ENCODE data around the gene ADGRG4.

Gene ADGRG4

GRCh38 chrX:136292656-136293055, 8.1 kb upstream of the ADGRG4 start:
- DNase-seq (ENCODE audit: low read depth in 3 of 3), result no peak

GRCh38 chrX:136295380-136295779, 5.4 kb upstream of the ADGRG4 start:
- DNase-seq (ENCODE audit: low read depth in 3 of 3), result no peak

- no peak for DNase-seq (ENCODE audit: low read depth in 3 of 3)
These were observed 2.3 kb downstream of the ADGRG4 start for GRCh38 chrX:136303041-136303440.

GRCh38 chrX:136304493-136304892, 3.7 kb downstream of the ADGRG4 start:
- DNase-seq (ENCODE audit: low read depth in 3 of 3), result no peak

DNA sequence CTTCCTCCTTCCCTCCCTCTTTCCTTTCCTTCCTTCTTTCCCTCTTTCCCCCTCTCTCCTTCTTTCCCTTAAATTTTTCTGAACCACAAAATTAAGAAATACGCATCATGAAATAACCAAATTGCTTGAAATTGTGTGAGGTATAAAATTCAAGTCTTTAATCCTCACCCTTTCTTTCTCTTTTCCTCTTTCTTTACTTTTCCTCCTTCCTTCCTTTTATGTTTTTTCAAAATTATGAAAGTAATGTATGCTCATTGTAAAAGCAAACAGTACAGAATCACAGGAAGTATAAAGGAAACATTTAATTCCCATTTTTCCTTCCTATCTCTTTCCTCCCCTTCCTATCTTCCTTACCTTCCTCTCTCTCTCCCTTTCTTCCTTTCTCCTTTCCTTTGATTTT, 5.4 kb downstream of the ADGRG4 start:
- DNase-seq (ENCODE audit: low read depth in 3 of 3), result no peak

DNA sequence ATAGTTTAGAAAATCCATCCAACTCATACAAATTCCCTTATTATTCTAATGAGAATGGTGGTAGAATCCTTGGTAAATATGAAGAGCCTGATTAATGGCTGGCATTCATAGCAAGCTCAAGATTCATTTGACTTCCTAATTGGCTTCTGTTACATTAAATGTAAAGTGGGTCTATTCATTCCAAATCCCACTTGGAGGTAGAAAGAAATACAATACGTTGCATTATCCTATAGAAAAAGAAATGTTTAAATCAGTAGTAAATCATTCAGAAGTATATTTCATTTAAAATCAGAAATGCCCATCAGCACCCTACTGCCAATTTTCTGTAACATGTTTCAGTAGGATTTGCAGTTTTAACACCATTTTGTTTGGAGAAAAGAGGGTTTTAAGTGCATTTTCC, 6.7 kb downstream of the ADGRG4 start:
- no peak for DNase-seq (ENCODE audit: low read depth in 3 of 3)

- DNase-seq (ENCODE audit: low read depth in 3 of 3), result no peak
These were observed 9.6 kb downstream of the ADGRG4 start for GRCh38 chrX:136310411-136310810.

- DNase-seq (ENCODE audit: low read depth in 3 of 3), result no peak
These were observed 17.4 kb downstream of the ADGRG4 start for GRCh38 chrX:136318156-136318555.

GRCh38 chrX:136318895-136319597, 18.3 kb downstream of the ADGRG4 start:
- no peak for DNase-seq (ENCODE audit: low read depth in 3 of 3)

DNA sequence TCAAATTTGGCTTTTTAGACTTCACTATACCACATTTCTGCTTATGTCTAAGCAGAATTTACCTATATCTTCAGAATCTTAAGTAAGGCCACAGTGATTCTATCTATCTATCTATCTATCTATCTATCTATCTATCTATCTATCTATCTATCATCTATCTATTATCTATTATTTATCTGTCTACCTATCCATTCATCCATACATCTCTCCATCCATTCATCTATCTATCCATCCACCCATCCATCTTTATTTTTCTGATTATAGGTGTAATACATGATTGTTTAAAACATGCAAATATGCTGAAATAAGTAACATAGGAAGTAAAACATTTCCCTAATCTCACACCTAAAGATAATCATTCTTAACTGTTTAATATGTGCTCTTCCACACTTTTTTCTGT, 18.8 kb downstream of the ADGRG4 start:
- DNase-seq (ENCODE audit: low read depth in 3 of 3), result no peak

- DNase-seq (ENCODE audit: low read depth in 3 of 3), result no peak
These were observed 20.8 kb downstream of the ADGRG4 start for GRCh38 chrX:136321532-136321931.

DNA sequence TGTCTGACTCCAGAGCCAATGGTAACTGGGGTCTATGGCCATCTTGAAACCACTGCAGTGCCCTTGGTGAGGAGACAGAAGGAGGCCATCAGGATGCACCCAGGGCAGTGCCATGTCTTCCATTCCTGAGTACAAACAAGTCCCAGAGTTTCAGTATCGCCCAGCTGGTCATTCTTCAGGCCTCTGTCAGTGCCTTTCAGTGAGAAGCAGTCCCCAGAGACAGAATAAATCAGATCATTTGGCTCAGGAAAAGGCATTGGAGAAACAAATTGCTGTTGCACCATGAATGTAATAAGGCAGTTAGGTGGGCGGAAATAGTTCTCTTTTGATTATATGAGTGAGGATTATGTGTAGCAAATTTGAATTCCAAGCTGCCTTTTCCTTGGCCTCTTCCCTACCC, 21.3 kb downstream of the ADGRG4 start:
- no peak for DNase-seq (ENCODE audit: low read depth in 3 of 3)

- no peak for DNase-seq (ENCODE audit: low read depth in 3 of 3)
These were observed 24.6 kb downstream of the ADGRG4 start for GRCh38 chrX:136325377-136325776.

- DNase-seq (ENCODE audit: low read depth in 3 of 3), result no peak
These were observed 28.2 kb downstream of the ADGRG4 start for GRCh38 chrX:136328933-136329332.

- no peak for DNase-seq (ENCODE audit: low read depth in 3 of 3)
These were observed 35.9 kb downstream of the ADGRG4 start for GRCh38 chrX:136336623-136337022.

- DNase-seq (ENCODE audit: low read depth in 3 of 3), result no peak
These were observed 38.9 kb downstream of the ADGRG4 start for GRCh38 chrX:136339702-136340101.

DNA sequence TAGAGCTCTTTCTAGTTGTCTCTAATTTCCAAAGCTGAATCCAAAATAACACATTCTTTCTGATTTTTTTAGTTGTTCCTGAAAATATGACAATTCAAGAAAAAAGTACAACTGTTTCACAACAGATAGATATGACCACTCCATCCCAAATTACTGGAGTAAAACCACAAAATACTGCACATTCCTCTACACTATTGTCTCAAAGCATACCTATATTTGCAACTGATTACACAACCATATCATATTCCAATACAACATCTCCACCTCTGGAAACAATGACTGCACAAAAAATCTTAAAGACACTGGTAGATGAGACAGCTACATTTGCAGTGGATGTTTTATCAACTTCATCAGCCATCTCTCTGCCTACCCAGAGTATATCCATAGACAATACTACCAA, 43.6 kb downstream of the ADGRG4 start:
- no peak for DNase-seq (ENCODE audit: low read depth in 3 of 3)

DNA sequence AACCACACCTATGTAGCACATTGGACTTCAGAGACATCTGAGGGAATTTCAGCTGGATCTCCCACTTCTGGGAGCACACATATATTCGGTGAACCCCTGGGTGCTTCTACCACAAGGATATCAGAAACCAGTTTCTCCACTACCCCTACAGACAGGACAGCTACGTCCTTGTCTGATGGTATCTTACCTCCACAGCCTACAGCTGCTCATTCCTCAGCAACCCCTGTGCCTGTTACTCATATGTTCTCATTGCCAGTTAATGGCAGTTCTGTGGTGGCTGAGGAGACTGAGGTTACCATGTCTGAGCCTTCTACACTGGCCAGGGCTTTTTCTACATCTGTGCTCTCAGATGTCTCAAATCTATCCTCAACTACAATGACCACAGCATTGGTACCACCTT, 45.7 kb downstream of the ADGRG4 start:
- DNase-seq (ENCODE audit: low read depth in 3 of 3), result no peak

GRCh38 chrX:136347706-136348105, 46.9 kb downstream of the ADGRG4 start:
- DNase-seq (ENCODE audit: low read depth in 3 of 3), result no peak

DNA sequence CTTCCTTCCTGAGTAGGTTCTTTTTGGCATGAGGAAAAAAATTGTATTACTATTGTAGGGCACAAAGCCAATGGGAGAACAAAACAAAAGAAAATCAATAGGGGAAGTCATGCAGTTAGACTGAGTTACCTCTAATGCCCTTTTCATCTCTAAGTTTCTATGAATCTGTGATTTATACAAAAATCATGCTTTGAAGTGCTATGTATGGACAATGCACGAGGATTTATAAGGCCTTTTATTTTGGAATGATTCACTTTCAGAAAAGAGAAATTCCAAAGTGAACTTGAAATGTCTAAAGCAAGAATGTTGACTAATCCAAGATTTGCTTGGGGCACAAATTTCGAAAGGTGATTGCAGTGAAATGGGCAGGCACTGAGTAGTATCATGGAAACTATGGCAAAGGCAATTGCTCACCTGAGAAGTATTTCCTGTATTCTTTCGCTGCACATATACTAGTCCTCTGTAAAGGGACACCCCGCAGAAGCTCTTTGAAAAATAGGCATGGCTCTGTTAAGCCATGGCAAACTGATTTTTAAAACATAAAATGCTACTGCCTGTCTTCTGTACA, 52.8 kb downstream of the ADGRG4 start:
- no peak for DNase-seq (ENCODE audit: low read depth in 3 of 3)

GRCh38 chrX:136354201-136354600, 53.4 kb downstream of the ADGRG4 start:
- no peak for DNase-seq (ENCODE audit: low read depth in 3 of 3)

- no peak for DNase-seq (ENCODE audit: low read depth in 3 of 3)
These were observed 68.6 kb downstream of the ADGRG4 start for GRCh38 chrX:136369377-136369776.

DNA sequence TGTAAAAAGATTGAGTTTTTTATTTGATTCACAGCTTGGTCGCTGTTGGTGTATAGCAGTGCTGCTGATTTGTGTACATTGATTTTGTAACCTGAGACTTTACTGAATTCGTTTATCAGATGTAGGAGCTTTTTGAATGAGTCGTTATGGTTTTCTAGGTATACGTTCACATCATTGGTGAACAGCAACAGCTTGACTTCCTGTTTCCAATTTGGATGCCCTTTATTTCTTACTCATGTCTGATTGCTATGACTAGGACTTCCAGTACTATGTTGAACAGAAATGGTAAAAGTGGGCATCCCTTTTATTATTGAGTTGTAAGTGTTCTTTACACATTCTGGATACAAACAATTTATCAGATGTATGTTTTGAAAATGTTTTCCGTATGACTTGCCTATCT, 76.0 kb downstream of the ADGRG4 start:
- DNase-seq (ENCODE audit: low read depth in 3 of 3), result no peak
